Naive thymus-derived CD8-positive, alpha-beta T cell (primary cell): Measurements from ENCODE around the gene SLC4A3. TPM values are rescaled to one million over a fixed set of nuclear protein-coding genes. Genes with fewer than 3 reads are reported as not detected.
A peak's percentile ranks its signal among the peaks of the same experiment; 100 is the strongest.

Source experiments
- ATAC-seq, 2 donors: fragments of 150-1000 bp; cut with Tn5 transposase in 1 of 2; sonication (Bioruptor Pico), chemical (Tn5 transposase) in 1 of 2; 1 replicate in 1 of 2; 2 replicates in 1 of 2; pipeline ENCODE4 v1.10.0; 2021; ENCODE audit warnings: mild to moderate bottlenecking in 2 of 2, moderate library complexity in 2 of 2
- POLR2A ChIA-PET: fragments of 350-600 bp; sonication (Branson Sonifier 250); formaldehyde crosslinking; loops from one replicate; lab custom pipeline; 2021; ENCODE audit warnings: antibody characterized with exemption; lab: Charles Lee
- DNase-seq, 10 donors: peaks; one replicate each; pipeline versions ENCODE4 v3.0.0 to v3.0.0-alpha.2; 2020 to 2022
- H3K27ac Mint-ChIP-seq, 10 donors: one replicate each; pipeline ENCODE4 v1.8.0; 2020 to 2022; ENCODE audit warnings: mild to moderate bottlenecking in 10 of 10, mixed read lengths in 10 of 10, moderate library complexity in 4 of 10, inconsistent platforms in 1 of 10
- H3K27me3 Mint-ChIP-seq, 5 donors: one replicate each; pipeline ENCODE4 v1.8.0; 2021 to 2022; ENCODE audit warnings: mixed read lengths in 5 of 5
- H3K36me3 Mint-ChIP-seq, 3 donors: one replicate each; pipeline ENCODE4 v1.8.0; 2020 to 2022; ENCODE audit warnings: mixed read lengths in 3 of 3, mild to moderate bottlenecking in 2 of 3, inconsistent platforms in 1 of 3
- H3K4me1 Mint-ChIP-seq, 4 donors: one replicate each; pipeline ENCODE4 v1.8.0; 2021 to 2022; ENCODE audit warnings: mixed read lengths in 4 of 4
- H3K4me3 Mint-ChIP-seq, 10 donors: one replicate each; pipeline ENCODE4 v1.8.0; 2020 to 2022; ENCODE audit warnings: mild to moderate bottlenecking in 10 of 10, mixed read lengths in 10 of 10, moderate library complexity in 6 of 10, inconsistent platforms in 1 of 10
- H3K9me3 Mint-ChIP-seq, 9 donors: one replicate each; pipeline ENCODE4 v1.8.0; 2020 to 2022; ENCODE audit warnings: mixed read lengths in 9 of 9, mild to moderate bottlenecking in 3 of 9, inconsistent platforms in 1 of 9, moderate library complexity in 1 of 9
- polyA plus RNA-seq, 3 donors: library from polyadenylated mRNA; unstranded; fragments of 300-500 nt; fragmentation: Illumina TruSeq; gene quantifications; one replicate each; pipeline ENCODE4 v1.2.3, GENCODE V29; 2021
- total RNA-seq, 8 experiments: library from RNA in 2 of 8; stranded (reverse) in 2 of 8; gene quantifications; one replicate each; pipeline ENCODE4 v1.2.3 and lab custom pipeline; 2021 to 2026

SLC4A3 gene
- total and polyA plus RNA-seq, 5 experiments from 2014 or later = 0.19 to 0.36 TPM; not detected in 3

GRCh38 chr2:219636941-219637841, 9.8 kb downstream of the SLC4A3 start:
- H3K27ac Mint-ChIP-seq = peak overlapping the region in 1 of 10 donors; percentile 21
- POLR2A ChIA-PET = no interaction called here
- no peak for ATAC-seq

GRCh38 chr2:219637842-219638185, 10.4 kb downstream of the SLC4A3 start:
- no peaks in the 10 kb centered on the region for H3K36me3 Mint-ChIP-seq
- peaks cover 0 to 12% (median 2%) of the 10 kb centered on the region in 4 donors for H3K4me1 Mint-ChIP-seq
- no peaks in the 10 kb centered on the region for H3K9me3 Mint-ChIP-seq
- peak overlapping the region in 1 of 10 donors; percentile 19 for H3K4me3 Mint-ChIP-seq
- ATAC-seq (no peak), DNase-seq (no peak)
- peak overlapping the region in 1 of 10 donors; percentile 21 for H3K27ac Mint-ChIP-seq
- peaks cover 6 to 23% (median 16%) of the 10 kb centered on the region in 5 donors for H3K27me3 Mint-ChIP-seq
- POLR2A ChIA-PET = no interaction called here

More at GRCh38 chr2:219636941-219637841, 9.8 kb downstream of the SLC4A3 start:
- Mint-ChIP-seq H3K36me3 (no peaks in the 10 kb centered on the region), H3K27me3 (peaks cover 6 to 24% (median 16%) of the 10 kb centered on the region in 5 donors), H3K4me3 (no peak overlapping the region), H3K9me3 (no peaks in the 10 kb centered on the region), H3K4me1 (peaks cover 0 to 6% (median 2%) of the 10 kb centered on the region in 4 donors)
- DNase-seq = no peak

DNA sequence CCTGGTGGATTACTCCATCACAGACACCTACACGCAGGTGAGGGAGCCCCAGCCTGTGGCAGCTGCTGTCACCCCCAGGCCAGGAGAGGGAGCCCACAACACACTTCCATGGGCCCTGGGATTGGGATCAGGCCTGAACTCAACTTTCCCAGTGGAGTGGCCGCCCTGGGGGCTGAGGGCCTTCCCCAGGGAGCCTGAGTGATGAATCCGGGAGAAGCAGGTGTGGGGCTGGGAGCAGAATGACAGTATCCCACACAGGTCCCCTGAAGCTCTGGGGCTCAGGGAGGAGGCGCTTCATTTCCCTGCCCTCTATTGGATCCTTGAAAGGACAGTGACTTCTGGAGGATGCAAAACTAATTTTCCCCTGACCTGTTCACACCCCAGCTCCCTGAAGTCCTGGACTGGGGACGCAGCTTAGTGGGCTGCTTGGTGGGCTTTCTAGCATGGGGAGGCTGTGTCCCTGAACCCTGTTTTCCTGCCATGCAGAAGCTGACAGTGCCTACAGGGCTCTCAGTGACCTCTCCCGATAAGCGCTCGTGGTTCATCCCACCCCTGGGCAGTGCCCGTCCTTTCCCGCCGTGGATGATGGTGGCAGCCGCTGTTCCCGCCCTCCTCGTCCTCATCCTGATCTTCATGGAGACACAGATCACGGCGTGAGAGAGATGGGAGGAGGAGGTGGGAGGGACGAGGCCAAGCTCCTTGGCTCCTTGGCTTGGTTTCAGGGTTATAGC, 11.0 kb downstream of the SLC4A3 start:
- POLR2A ChIA-PET = no interaction called here
- ATAC-seq (no peak), DNase-seq (no peak)
- Mint-ChIP-seq H3K36me3 (no peaks in the 10 kb centered on the region), H3K27ac (no peak overlapping the region), H3K27me3 (peaks cover 6 to 23% (median 16%) of the 10 kb centered on the region in 5 donors), H3K4me3 (peak overlapping the region in 1 of 10 donors; percentile 40), H3K9me3 (no peaks in the 10 kb centered on the region), H3K4me1 (peaks cover 0 to 13% (median 2%) of the 10 kb centered on the region in 4 donors)

DNA sequence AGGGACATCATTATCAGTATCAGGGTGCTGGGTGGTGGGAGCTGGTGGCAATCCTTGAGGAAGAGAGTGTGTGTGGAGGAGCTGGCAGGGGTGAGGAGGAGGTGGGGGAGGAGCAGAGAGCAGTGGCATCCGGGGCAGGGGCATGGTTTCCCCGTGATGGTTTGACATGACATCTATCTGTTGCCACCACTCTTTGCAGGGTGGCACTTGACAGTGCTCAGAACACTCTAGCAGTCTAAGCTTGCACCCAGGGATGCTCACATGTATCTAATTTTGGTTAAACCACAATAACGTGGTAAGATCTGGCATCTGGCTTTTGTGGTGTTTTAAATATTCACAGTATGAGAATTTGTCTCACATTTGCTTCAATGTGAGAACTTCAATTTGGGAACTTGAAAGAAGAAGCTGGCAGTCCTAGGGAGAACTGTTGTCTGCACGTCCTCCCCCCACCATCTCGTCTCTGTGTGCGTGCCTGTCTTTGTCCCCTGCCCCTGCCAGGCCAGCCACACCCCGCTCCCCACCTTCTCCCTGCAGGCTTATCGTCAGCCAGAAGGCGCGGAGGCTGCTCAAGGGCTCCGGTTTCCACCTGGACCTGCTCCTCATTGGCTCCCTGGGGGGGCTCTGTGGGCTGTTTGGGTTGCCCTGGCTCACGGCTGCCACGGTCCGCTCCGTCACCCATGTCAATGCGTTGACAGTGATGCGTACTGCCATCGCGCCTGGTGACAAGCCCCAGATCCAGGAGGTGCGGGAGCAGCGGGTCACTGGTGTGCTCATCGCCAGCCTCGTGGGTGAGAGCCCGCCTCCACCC, 11.7 kb downstream of the SLC4A3 start:
- DNase-seq = no peak
- Mint-ChIP-seq H3K27ac (peak overlapping the region in 1 of 10 donors; percentile 31), H3K4me1 (peaks cover 0 to 13% (median 2%) of the 10 kb centered on the region in 4 donors), H3K4me3 (peak overlapping the region in 1 of 10 donors; percentile 40), H3K27me3 (peaks cover 6 to 31% (median 20%) of the 10 kb centered on the region in 5 donors), H3K36me3 (no peaks in the 10 kb centered on the region), H3K9me3 (no peaks in the 10 kb centered on the region)
- no peak for ATAC-seq
- POLR2A ChIA-PET = no interaction called here

DNA sequence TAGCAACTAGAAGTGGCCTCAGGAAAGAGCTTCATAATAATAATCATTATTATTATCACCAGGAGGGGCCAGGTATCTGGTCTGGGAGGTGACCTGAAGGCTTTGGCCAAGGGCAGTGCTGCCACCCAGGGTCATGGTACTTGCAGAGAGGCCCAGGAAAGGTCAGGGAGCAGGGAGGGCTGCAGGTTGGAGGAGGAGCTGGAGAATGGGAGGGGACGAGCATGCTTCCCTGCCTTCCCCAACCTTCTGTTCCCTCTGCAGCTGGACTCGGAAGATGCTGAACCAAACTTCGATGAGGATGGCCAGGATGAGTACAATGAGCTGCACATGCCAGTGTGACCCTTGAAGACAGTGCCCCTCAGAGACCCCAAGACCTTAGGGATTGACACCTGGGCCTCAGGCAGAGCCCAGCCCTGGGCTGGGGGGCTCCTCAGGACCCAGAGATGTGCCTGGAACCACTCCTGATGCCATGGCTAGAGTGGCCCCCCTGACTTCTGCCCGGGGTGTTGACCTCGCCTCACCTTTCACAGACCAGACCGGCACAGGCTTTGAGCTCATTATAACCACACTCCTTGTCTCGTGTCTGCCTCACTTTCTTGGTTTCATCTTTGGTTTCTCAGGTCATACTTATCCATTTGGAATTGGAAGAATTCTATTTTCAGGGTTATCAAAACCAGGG, 14.1 kb downstream of the SLC4A3 start:
- Mint-ChIP-seq H3K9me3 (no peaks in the 10 kb centered on the region), H3K27ac (peak overlapping the region in 5 of 10 donors; percentile 12 to 81 (median 50)), H3K27me3 (peaks cover 8 to 39% (median 24%) of the 10 kb centered on the region in 5 donors), H3K4me3 (no peak overlapping the region), H3K36me3 (no peaks in the 10 kb centered on the region), H3K4me1 (peaks cover 0 to 13% (median 3%) of the 10 kb centered on the region in 4 donors)
- POLR2A ChIA-PET = no interaction called here
- DNase-seq = no peak
- ATAC-seq = no peak

- Mint-ChIP-seq H3K36me3 (no peaks in the 10 kb centered on the region), H3K27ac (peak overlapping the region in 7 of 10 donors; percentile 46 to 81 (median 56)), H3K9me3 (no peaks in the 10 kb centered on the region), H3K27me3 (peaks cover 7 to 37% (median 20%) of the 10 kb centered on the region in 5 donors), H3K4me3 (no peak overlapping the region), H3K4me1 (peaks cover 0 to 13% (median 3%) of the 10 kb centered on the region in 4 donors)
- POLR2A ChIA-PET = no interaction called here
- ATAC-seq (no peak), DNase-seq (no peak)
Observed at GRCh38 chr2:219642069-219642454, 14.6 kb downstream of the SLC4A3 start.

DNA sequence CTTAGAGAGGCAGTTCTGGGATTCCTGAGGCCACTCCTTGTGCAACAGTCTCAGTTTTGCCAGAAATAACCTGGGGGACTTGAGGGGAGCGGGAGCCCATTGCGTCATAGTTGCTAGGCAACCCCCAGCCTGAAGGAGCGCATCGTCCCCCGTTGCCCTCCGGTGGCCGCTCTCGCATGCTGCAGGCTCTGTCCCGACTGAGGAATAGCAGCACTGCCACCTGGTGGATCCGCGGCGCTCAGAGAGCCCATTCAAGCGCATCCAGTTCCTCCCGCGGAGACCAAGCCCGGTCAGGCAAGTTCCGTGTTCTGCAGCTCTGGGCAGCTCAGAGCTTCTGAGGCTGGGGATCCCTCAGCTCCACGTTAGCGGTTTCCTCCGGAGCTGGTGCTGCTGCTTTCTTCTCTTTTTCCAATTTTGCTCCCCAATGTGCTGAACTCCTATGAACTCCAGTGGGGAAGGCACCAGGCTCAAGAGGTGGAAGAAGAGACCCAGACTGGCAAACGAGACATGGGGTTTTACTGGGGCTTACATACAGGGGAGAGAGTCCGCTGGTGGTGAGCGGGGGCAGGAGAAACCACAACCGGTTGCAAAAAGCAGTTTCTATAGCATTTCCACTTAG, 15.1 kb downstream of the SLC4A3 start:
- Mint-ChIP-seq H3K27ac (peak overlapping the region in 7 of 10 donors; percentile 46 to 81 (median 56)), H3K4me3 (peak overlapping the region in 1 of 10 donors; percentile 29), H3K9me3 (no peaks in the 10 kb centered on the region), H3K36me3 (no peaks in the 10 kb centered on the region), H3K27me3 (peaks cover 6 to 41% (median 19%) of the 10 kb centered on the region in 5 donors), H3K4me1 (peaks cover 0 to 13% (median 3%) of the 10 kb centered on the region in 4 donors)
- POLR2A ChIA-PET = no interaction called here
- peak; percentile 99 to 100 for ATAC-seq
- DNase-seq = peak; percentile 82 to 95 (median 89)

GRCh38 chr2:219643084-219643473, 15.6 kb downstream of the SLC4A3 start:
- Mint-ChIP-seq H3K9me3 (no peaks in the 10 kb centered on the region), H3K36me3 (no peaks in the 10 kb centered on the region), H3K4me3 (no peak overlapping the region), H3K4me1 (peaks cover 0 to 13% (median 3%) of the 10 kb centered on the region in 4 donors), H3K27ac (no peak overlapping the region), H3K27me3 (peaks cover 8 to 44% (median 19%) of the 10 kb centered on the region in 5 donors)
- no peak for ATAC-seq
- no peak for DNase-seq
- POLR2A ChIA-PET = no interaction called here

GRCh38 chr2:219643788-219644398, 16.5 kb downstream of the SLC4A3 start:
- ATAC-seq (no peak), DNase-seq (no peak)
- H3K27ac Mint-ChIP-seq = peak overlapping the region in 2 of 10 donors; percentile 25 to 69
- H3K4me3 Mint-ChIP-seq = no peak overlapping the region
- POLR2A ChIA-PET = no interaction called here
- H3K36me3 Mint-ChIP-seq = no peaks in the 10 kb centered on the region
- H3K4me1 Mint-ChIP-seq = peaks cover 0 to 9% (median 2%) of the 10 kb centered on the region in 4 donors
- H3K27me3 Mint-ChIP-seq = peaks cover 14 to 49% (median 25%) of the 10 kb centered on the region in 5 donors
- H3K9me3 Mint-ChIP-seq = no peaks in the 10 kb centered on the region

GRCh38 chr2:219644801-219645480, 17.5 kb downstream of the SLC4A3 start:
- no peak overlapping the region for H3K4me3 Mint-ChIP-seq
- H3K27me3 Mint-ChIP-seq = peaks cover 18 to 53% (median 29%) of the 10 kb centered on the region in 5 donors
- H3K36me3 Mint-ChIP-seq = no peaks in the 10 kb centered on the region
- no peak for DNase-seq
- no peak for ATAC-seq
- H3K27ac Mint-ChIP-seq = no peak overlapping the region
- H3K4me1 Mint-ChIP-seq = peaks cover 0 to 7% (median under 1%) of the 10 kb centered on the region in 4 donors
- no peaks in the 10 kb centered on the region for H3K9me3 Mint-ChIP-seq
- POLR2A ChIA-PET = no interaction called here
